ENCODE results near the gene CHST2. TPM values are rescaled to one million over a fixed set of nuclear protein-coding genes. Genes with fewer than 3 reads are reported as not detected.

Gene CHST2
- total RNA-seq, 1 donor from 2014 or later: 51.7 TPM

GRCh38 chr3:143150071-143150470 lies 30.5 kb downstream of the CHST2 start:
- peaks cover 2% of the 10 kb centered on the region for H3K27me3 Mint-ChIP-seq (ENCODE audit: unreplicated experiment)
- no peak overlapping the region for H3K4me3 Mint-ChIP-seq (ENCODE audit: unreplicated experiment)
- H3K4me1 Mint-ChIP-seq (ENCODE audit: low read depth, unreplicated experiment): peaks cover 6% of the 10 kb centered on the region
- H3K27ac Mint-ChIP-seq (ENCODE audit: unreplicated experiment): no peak overlapping the region
- H3K36me3 Mint-ChIP-seq (ENCODE audit: unreplicated experiment): no peaks in the 10 kb centered on the region
- no peaks in the 10 kb centered on the region for H3K9me3 Mint-ChIP-seq (ENCODE audit: unreplicated experiment)
- no peak for DNase-seq
- TF ChIP-seq, protein P1, sequence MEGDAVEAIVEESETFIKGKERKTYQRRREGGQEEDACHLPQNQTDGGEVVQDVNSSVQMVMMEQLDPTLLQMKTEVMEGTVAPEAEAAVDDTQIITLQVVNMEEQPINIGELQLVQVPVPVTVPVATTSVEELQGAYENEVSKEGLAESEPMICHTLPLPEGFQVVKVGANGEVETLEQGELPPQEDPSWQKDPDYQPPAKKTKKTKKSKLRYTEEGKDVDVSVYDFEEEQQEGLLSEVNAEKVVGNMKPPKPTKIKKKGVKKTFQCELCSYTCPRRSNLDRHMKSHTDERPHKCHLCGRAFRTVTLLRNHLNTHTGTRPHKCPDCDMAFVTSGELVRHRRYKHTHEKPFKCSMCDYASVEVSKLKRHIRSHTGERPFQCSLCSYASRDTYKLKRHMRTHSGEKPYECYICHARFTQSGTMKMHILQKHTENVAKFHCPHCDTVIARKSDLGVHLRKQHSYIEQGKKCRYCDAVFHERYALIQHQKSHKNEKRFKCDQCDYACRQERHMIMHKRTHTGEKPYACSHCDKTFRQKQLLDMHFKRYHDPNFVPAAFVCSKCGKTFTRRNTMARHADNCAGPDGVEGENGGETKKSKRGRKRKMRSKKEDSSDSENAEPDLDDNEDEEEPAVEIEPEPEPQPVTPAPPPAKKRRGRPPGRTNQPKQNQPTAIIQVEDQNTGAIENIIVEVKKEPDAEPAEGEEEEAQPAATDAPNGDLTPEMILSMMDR (IDR thresholded peaks at IDR 0.05; ENCODE audit: partially characterized antibody, unreplicated experiment): no peak

GRCh38 chr3:143151004-143151731 lies 31.6 kb downstream of the CHST2 start:
- peaks cover 2% of the 10 kb centered on the region for H3K27me3 Mint-ChIP-seq (ENCODE audit: unreplicated experiment)
- DNase-seq: no peak
- no peak overlapping the region for H3K4me3 Mint-ChIP-seq (ENCODE audit: unreplicated experiment)
- TF ChIP-seq, protein P1 (IDR thresholded peaks at IDR 0.05; ENCODE audit: partially characterized antibody, unreplicated experiment): no peak
- no peak overlapping the region for H3K27ac Mint-ChIP-seq (ENCODE audit: unreplicated experiment)
- H3K36me3 Mint-ChIP-seq (ENCODE audit: unreplicated experiment): no peaks in the 10 kb centered on the region
- no peaks in the 10 kb centered on the region for H3K9me3 Mint-ChIP-seq (ENCODE audit: unreplicated experiment)
- H3K4me1 Mint-ChIP-seq (ENCODE audit: low read depth, unreplicated experiment): peaks cover 6% of the 10 kb centered on the region

GRCh38 chr3:143152043-143152442 lies 32.5 kb downstream of the CHST2 start:
- TF ChIP-seq, protein P1 (IDR thresholded peaks at IDR 0.05; ENCODE audit: partially characterized antibody, unreplicated experiment): no peak
- Mint-ChIP-seq H3K4me1 (ENCODE audit: low read depth, unreplicated experiment) (peaks cover 6% of the 10 kb centered on the region), H3K9me3 (ENCODE audit: unreplicated experiment) (no peaks in the 10 kb centered on the region)

GRCh38 chr3:143155756-143156155 lies 36.2 kb downstream of the CHST2 start:
- no peak for DNase-seq
- Mint-ChIP-seq H3K36me3 (ENCODE audit: unreplicated experiment) (no peaks in the 10 kb centered on the region), H3K4me1 (ENCODE audit: low read depth, unreplicated experiment) (peaks cover 4% of the 10 kb centered on the region), H3K27ac (ENCODE audit: unreplicated experiment) (no peak overlapping the region), H3K9me3 (ENCODE audit: unreplicated experiment) (no peaks in the 10 kb centered on the region), H3K4me3 (ENCODE audit: unreplicated experiment) (no peak overlapping the region), H3K27me3 (ENCODE audit: unreplicated experiment) (no peaks in the 10 kb centered on the region)
- TF ChIP-seq, protein P1 (IDR thresholded peaks at IDR 0.05; ENCODE audit: partially characterized antibody, unreplicated experiment): no peak

More at GRCh38 chr3:143152043-143152442, 32.5 kb downstream of the CHST2 start:
- no peaks in the 10 kb centered on the region for H3K36me3 Mint-ChIP-seq (ENCODE audit: unreplicated experiment)
- H3K27ac Mint-ChIP-seq (ENCODE audit: unreplicated experiment): no peak overlapping the region
- H3K27me3 Mint-ChIP-seq (ENCODE audit: unreplicated experiment): peaks cover 2% of the 10 kb centered on the region
- no peak overlapping the region for H3K4me3 Mint-ChIP-seq (ENCODE audit: unreplicated experiment)
- no peak for DNase-seq

Measured in glutamatergic neuron (in vitro differentiated cells).